Gastrocnemius medialis (tissue), 4 donors: ENCODE results near the gene PTPRN2.

ENCODE experiments used
- CTCF ChIP-seq, 5 experiments: fragments of 450-650 bp in 3 of 5; fragments of 200-600 bp in 2 of 5; sonication (generic) in 2 of 5; IDR thresholded peaks in 4 of 5; conservative IDR thresholded peaks in 1 of 5; 1 replicate in 4 of 5; 2 replicates in 1 of 5; pipeline ENCODE4 v1.5.1; 2016 to 2019; ENCODE audit warnings: antibody characterized with exemption in 5 of 5, mild to moderate bottlenecking in 3 of 5, moderate library complexity in 3 of 5
- POLR2A ChIP-seq, 2 donors: fragments of 450-650 bp; IDR thresholded peaks; one replicate each; pipeline ENCODE4 v1.6.1; 2017; ENCODE audit warnings: antibody characterized with exemption in 2 of 2, mild to moderate bottlenecking in 2 of 2, moderate library complexity in 2 of 2

- TF ChIP-seq CTCF (IDR thresholded peaks at IDR 0.05 in 4 of 5, conservative IDR thresholded peaks at IDR 0.05 in 1 of 5) (no peak), POLR2A (IDR thresholded peaks at IDR 0.05) (no peak)
Measured at GRCh38 chr7:158252081-158252836, 335.4 kb downstream of the PTPRN2 start.
